Anterior cingulate cortex (tissue), 58 donors: ENCODE data around the gene TLK1.

Experiments
- DNase-seq, 58 donors: peaks; one replicate each; lab custom pipeline; 2025; lab: John Stamatoyannopoulos, UW

TLK1 gene

GRCh38 chr2:171018522-171018921 is 142.2 kb downstream of the TLK1 start:
- no peak for DNase-seq

DNA sequence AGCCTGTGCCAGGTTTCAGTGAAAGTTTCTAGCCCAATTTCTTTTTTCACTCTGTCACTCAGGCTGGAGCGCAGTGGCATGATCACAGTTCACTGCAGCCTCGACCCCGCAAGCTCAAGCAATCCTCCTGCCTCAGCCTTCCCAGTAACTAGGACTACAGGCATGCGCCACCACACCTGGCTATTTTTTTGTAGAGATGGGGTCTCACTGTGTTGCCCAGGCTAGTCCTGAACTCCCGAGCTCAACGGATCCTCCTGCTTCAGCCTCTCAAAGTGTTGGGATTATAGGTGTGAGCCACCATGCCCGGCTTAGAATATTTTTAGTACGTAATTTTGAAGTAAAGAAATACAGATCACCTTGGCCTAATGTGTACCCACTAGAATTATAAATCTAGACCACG is 144.6 kb downstream of the TLK1 start:
- no peak for DNase-seq

DNA sequence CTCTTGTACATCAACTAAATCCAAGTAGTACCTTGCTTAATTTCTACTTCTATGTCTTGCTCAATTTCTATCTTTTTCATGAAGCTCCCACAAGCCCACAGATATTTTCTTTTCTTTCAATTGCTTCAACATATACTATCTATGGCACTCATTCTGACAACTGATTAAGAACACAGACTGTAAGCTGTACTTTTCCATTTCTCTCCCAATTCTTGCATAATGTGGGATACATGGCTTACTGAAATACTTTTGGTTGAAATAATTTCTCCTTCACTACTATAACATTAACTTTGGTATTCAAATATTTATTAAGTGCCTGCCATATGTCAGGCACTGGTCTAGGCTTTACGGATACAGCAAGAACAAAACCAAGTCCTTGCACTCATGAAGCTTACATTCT is 146.8 kb downstream of the TLK1 start:
- no peak for DNase-seq

GRCh38 chr2:171009386-171009785 is 151.3 kb downstream of the TLK1 start:
- no peak for DNase-seq

GRCh38 chr2:171008550-171009205 is 152.0 kb downstream of the TLK1 start:
- DNase-seq, result no peak

DNA sequence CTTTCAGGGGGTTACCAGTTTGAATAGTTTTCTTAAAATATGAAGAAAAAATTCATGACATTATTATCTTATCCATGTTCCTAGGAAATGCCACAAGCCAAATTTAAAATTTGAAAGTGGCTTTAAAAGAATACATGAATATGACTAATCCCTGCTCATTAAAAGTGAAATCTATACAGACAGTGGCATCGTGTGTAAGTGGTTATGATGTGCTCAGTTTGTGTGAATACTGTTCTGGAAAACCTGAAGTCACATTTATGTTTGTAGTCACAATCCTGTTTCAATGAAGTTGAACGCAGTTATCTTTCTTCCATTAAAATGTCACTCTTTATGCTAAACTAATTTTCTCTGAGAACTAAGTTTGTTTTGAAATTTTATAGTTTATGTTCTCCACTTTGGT is 155.9 kb downstream of the TLK1 start:
- no peak for DNase-seq

- no peak for DNase-seq
Measured at GRCh38 chr2:171004363-171004762, 156.3 kb downstream of the TLK1 start.

DNA sequence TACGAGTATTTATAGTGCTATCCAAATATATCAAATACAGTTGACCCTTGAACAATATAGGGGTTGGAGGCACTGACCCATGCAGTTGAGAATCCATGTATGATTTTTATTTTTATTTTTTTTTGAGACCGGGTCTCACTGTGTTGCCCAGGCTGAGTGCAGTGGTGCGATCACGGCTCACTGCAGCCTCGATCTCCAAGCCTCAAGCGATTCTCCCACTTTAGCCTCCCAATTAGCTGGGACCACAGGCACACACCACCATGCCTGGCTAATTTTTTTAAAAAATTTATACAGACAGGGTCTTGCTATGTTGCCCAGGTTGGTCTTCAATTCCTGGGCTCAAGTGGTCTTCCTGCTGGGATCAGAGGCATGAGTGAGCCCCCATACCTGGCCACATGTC is 161.0 kb downstream of the TLK1 start:
- no peak for DNase-seq

- no peak for DNase-seq
Measured at GRCh38 chr2:170997893-170998597, 162.6 kb downstream of the TLK1 start.

- no peak for DNase-seq
Measured at GRCh38 chr2:170996316-170996715, 164.4 kb downstream of the TLK1 start.

GRCh38 chr2:170991398-170992182 is 169.1 kb downstream of the TLK1 start:
- DNase-seq, result no peak

DNA sequence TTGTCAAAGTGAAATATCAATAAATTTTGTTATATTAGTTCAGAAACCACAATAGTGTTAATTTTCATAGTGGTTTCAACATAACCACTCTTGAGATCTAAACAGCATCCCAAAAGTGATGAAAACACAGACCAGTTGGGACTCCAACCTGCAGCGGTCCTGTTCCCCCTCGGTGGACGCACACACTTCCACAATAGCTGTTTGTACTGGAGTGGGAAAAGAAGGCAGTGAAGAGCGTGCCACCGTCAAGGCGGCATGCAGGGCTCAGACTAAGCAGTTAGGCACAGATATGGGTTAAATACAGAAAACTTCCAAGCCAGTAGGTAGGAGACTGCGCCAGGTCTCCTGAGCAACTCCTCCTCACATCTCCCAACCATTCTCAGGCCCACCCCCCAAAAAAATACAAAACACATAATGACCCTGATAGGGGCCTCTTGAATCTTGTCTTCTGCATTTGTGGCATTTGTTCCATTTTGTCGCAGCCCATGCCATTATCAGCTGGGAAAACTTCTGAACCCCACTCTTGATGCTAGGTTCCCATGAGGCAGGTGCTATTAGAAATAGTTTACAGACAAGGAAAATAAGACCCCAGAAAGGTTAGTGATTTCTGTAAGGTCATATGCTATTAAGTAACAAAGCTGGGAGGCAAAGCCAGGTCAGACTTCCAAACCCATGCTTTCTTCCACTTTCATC is 174.0 kb downstream of the TLK1 start:
- no peak for DNase-seq

DNA sequence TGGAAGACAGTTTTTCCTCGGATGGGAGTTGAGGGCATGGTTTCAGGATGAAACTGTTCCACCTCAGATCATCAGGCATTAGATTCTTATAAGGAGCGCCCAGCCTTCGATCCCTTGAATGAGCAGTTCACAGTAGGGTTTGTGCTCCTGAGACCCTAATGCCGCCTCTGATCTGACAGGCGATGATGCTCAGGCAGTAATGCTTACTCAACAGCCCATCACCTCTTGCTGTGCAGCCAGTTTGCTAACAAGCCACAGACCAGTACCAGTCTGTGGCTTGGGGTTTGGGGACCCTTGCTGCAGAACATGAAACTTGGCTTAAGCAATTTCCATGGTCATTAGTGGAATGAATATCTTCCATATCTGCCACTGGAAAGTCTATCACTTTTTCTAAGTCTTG is 175.3 kb downstream of the TLK1 start:
- DNase-seq, result no peak

DNA sequence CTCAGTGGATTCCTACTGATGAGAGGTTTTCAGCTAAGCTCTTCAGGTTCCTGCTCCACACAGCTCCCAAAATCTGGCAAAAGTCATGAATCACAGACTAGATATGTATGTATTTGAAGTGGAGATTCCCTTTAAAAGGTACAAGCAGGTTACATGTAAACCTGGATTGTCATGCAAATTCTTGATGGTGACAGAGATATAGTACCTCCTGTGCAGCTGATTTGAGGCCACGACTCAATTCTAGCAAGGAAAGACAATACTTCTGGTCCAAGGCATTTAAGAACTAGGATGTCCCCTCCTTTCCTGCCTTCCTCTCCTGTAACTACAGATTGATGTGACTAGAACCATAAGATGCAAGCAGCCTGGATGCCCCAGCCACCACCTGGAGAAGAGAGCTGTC is 176.6 kb downstream of the TLK1 start:
- DNase-seq, result no peak

DNA sequence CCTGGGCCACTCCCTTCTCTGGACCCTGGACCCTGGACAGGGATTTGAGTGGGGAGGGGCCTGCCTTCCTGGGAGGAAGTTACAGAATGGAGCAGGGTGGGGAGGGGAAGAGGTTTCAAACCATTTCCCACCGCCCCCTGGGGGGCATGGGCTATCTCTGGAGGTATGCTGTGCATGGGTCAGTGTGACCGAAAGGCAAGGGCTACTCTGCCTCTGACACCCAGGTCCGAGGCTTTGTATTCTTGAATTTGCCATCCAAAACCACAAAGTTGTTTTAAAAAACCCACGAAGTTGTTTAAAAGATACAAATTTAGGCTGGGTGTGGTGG is 184.8 kb downstream of the TLK1 start:
- DNase-seq, result no peak

GRCh38 chr2:170975127-170975942 is 185.4 kb downstream of the TLK1 start:
- DNase-seq, result no peak

DNA sequence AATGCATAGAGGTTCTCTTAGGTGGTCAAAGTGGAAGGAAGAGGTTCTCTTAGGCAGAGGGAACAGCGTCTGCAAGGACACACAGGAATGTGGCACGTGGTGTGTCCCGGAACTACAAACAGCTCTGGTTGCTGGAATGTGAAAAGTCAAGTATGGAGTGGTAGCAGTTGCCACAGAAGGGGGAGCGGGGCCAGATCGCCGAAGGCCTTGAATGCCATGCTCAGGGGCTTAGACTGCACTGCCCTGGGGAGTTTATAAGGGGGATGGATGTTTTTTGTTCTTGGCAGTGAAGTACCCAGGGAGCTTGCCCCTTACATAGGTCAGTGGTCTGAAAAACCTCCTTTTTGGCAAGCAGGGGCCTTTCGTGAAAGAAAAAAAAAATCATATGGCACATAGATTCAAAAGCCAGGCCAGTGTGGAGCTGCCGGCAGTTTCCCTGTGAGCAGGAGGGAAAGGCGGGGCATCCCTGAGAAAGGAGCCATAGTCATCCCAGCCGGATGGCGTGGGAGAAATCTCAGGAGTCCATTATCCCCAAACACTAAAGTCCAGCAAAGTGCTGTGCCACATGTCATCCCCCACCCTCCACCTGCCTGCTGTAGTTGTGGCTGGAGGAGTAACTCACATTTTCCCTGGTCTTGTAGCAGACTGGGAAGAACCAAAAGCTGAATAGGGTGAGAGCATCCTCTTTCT is 186.2 kb downstream of the TLK1 start:
- DNase-seq, result no peak

DNA sequence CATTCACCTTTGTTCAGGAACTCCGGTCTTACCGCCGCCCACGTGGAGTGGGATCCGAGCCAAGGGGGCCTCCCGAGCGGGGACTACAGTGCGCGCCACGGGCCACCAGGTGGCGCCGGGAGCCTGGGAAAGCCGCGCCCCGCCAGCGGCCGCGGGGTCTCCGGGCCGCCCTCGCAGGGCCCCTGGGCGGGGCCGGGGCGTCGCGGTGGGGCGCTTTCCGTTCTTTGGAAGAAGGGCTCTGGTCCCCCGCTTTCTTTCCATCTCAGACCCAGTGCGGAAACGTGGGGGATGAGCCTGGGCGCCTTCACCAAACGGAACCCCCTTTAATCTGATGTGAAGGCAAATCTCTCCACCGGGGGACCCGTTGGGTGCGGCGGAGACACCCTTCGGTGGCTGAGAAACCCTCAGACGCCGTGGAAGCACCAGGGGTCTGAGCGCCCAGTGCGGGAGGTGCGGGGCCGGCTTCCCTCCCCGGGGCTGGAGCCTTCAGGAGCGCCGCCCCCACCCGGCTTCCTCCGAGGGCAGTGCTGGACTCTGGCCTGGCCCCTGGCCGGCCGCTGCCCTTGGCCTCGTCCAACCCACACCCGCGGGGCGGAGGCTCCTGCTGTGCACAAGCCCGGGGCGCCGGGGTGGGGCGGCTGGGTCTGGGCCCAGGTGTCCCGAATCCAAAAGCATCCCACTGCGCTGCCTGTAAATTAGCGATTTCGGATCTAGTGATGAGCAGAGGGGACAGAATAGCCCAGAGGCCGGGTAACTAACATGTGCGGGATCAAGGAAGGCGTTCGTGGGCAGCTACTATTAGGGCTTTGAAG is 187.0 kb downstream of the TLK1 start:
- DNase-seq, result peak in 57 of 58 donors; percentile 4 to 85 (median 65)

- no peak for DNase-seq
Measured at GRCh38 chr2:170973225-170973491, 187.5 kb downstream of the TLK1 start.
